SK-N-SH (cell line): ENCODE results near the gene UBR3. TPM values are rescaled to one million over a fixed set of nuclear protein-coding genes. Genes with fewer than 3 reads are reported as not detected.
A peak's percentile ranks its signal among the peaks of the same experiment; 100 is the strongest.

ENCODE experiments used
- CTCF ChIA-PET: fragments of 300-600, 350-600 bp; formaldehyde crosslinking; extraction: SDS; loops from one replicate; lab custom pipeline; 2021; lab: Yijun Ruan, JAX
- POLR2A ChIA-PET: fragments of 350-600 bp; sonication (Branson Sonifier 250); formaldehyde crosslinking; extraction: SDS; loops from one replicate; lab custom pipeline; 2020; ENCODE audit warnings: antibody characterized with exemption, inconsistent platforms; lab: Yijun Ruan, JAX
- DNase-seq: peaks from one replicate; pipeline ENCODE4 v3.0.0; 2012
- H2AFZ ChIP-seq: fragments of 200-600 bp; sonication (generic); 2 replicates; pipeline ENCODE4 v1.8.1; 2016; ENCODE audit warnings: antibody characterized with exemption, mild to moderate bottlenecking, low read depth
- H3F3A ChIP-seq: fragments of 200-600 bp; sonication (generic); replicated peaks from 2 replicates; pipeline ENCODE3; 2016; ENCODE audit warnings: antibody characterized with exemption, mild to moderate bottlenecking; ENCODE audit not compliant: insufficient read depth
- H3K27ac ChIP-seq, 2 experiments: fragments of 200-500 bp in 1 of 2; fragments of 200-600 bp in 1 of 2; sonication (Bioruptor generic) in 1 of 2; sonication (generic), shearing (Covaris generic) in 1 of 2; 2 replicates each; pipeline versions ENCODE4 v1.5.1 to v1.6.1; 2014 to 2016; ENCODE audit warnings: low read depth in 2 of 2, inconsistent platforms in 1 of 2, low read length in 1 of 2, mild to moderate bottlenecking in 1 of 2, mixed read lengths in 1 of 2
- H3K27me3 ChIP-seq: fragments of 200-600 bp; sonication (generic), shearing (Covaris generic); 2 replicates; pipeline ENCODE4 v1.6.1; 2016; ENCODE audit warnings: mixed run types; ENCODE audit not compliant: insufficient read depth
- H3K36me3 ChIP-seq, 2 experiments: fragments of 200-500 bp in 1 of 2; fragments of 200-600 bp in 1 of 2; sonication (Bioruptor generic) in 1 of 2; sonication (generic) in 1 of 2; replicated peaks in 1 of 2; 2 replicates each; pipeline versions ENCODE3 to v1.5.1; 2014 to 2016; ENCODE audit warnings: low read length in 1 of 2, mild to moderate bottlenecking in 1 of 2; ENCODE audit not compliant: insufficient read depth in 2 of 2, control insufficient read depth in 1 of 2
- H3K4me1 ChIP-seq, 2 experiments: fragments of 200-500 bp in 1 of 2; fragments of 200-600 bp in 1 of 2; sonication (Bioruptor generic) in 1 of 2; sonication (generic), shearing (Covaris generic) in 1 of 2; 2 replicates each; pipeline versions ENCODE4 v1.5.1 to v1.6.1; 2014 to 2016; ENCODE audit warnings: low read depth in 1 of 2, low read length in 1 of 2, mixed run types in 1 of 2; ENCODE audit not compliant: insufficient read depth in 2 of 2, control insufficient read depth in 1 of 2
- H3K4me2 ChIP-seq: fragments of 200-600 bp; sonication (generic), shearing (Covaris generic); 2 replicates; pipeline ENCODE4 v1.6.1; 2017; ENCODE audit warnings: mixed run types
- H3K4me3 ChIP-seq, 2 experiments: fragments of 200-500 bp in 1 of 2; fragments of 200-600 bp in 1 of 2; sonication (Bioruptor generic) in 1 of 2; sonication (generic), shearing (Covaris generic) in 1 of 2; 2 replicates each; pipeline versions ENCODE4 v1.5.1 to v1.8.1; 2014 to 2016; ENCODE audit warnings: low read depth in 2 of 2, inconsistent platforms in 1 of 2, low read length in 1 of 2, mild to moderate bottlenecking in 1 of 2, mixed read lengths in 1 of 2, moderate library complexity in 1 of 2
- H3K79me2 ChIP-seq: fragments of 200-600 bp; sonication (generic); 2 replicates; pipeline ENCODE4 v1.8.1; 2017; ENCODE audit warnings: mild to moderate bottlenecking; ENCODE audit not compliant: insufficient read depth
- H3K9ac ChIP-seq: fragments of 200-600 bp; sonication (generic); 2 replicates; pipeline ENCODE4 v1.6.1; 2017; ENCODE audit warnings: mixed run types
- H3K9me2 ChIP-seq: fragments of 200-600 bp; sonication (generic); 2 replicates; pipeline ENCODE4 v1.6.1; 2017; ENCODE audit warnings: mixed run types
- H3K9me3 ChIP-seq: fragments of 200-600 bp; sonication (generic); 2 replicates; pipeline ENCODE4 v1.6.1; 2017; ENCODE audit warnings: mixed run types, mild to moderate bottlenecking, moderate library complexity
- H4K20me1 ChIP-seq: fragments of 200-600 bp; sonication (generic); 2 replicates; pipeline ENCODE4 v1.6.1; 2017; ENCODE audit warnings: mild to moderate bottlenecking, mixed run types; ENCODE audit not compliant: insufficient read depth
- CHD2 ChIP-seq: fragments of 150-350 bp; IDR thresholded peaks from 2 replicates; pipeline ENCODE4 v1.6.1; 2018; ENCODE audit warnings: low read length; ENCODE audit not compliant: partially characterized antibody
- FOXM1 ChIP-seq: IDR thresholded peaks from 2 replicates; pipeline ENCODE4 v1.4.0; 2012; ENCODE audit warnings: low read depth, mild to moderate bottlenecking
- GABPA ChIP-seq: IDR thresholded peaks from 2 replicates; pipeline ENCODE4 v1.4.0; 2012; ENCODE audit warnings: low read depth, mild to moderate bottlenecking
- JUND ChIP-seq: IDR thresholded peaks from 2 replicates; pipeline ENCODE4 v1.4.0; 2012
- MXI1 ChIP-seq: IDR thresholded peaks from 2 replicates; pipeline ENCODE4 v1.6.1; 2012; ENCODE audit warnings: mild to moderate bottlenecking, low read depth, low read length, improper control_type of control experiment
- NRF1 ChIP-seq: IDR thresholded peaks from 2 replicates; pipeline ENCODE4 v1.6.1; 2012; ENCODE audit warnings: low read depth, mild to moderate bottlenecking, low read length
- POLR2AphosphoS5 ChIP-seq: IDR thresholded peaks from 2 replicates; pipeline ENCODE4 v1.6.1; 2012; ENCODE audit warnings: low read depth, low read length
- RAD21 ChIP-seq: IDR thresholded peaks from 2 replicates; pipeline ENCODE4 v1.6.1; 2012; ENCODE audit warnings: mild to moderate bottlenecking, low read length
- RCOR1 ChIP-seq: fragments of 150-350 bp; IDR thresholded peaks from 2 replicates; pipeline ENCODE4 v1.6.1; 2017; ENCODE audit warnings: antibody characterized with exemption, low read length
- RFX5 ChIP-seq: IDR thresholded peaks from 2 replicates; pipeline ENCODE4 v1.6.1; 2012; ENCODE audit warnings: mild to moderate bottlenecking, improper control_type of control experiment, low read length
- RXRA ChIP-seq: IDR thresholded peaks from 2 replicates; pipeline ENCODE4 v1.4.0; 2012; ENCODE audit warnings: low read depth, mild to moderate bottlenecking, borderline replicate concordance
- SMC3 ChIP-seq: IDR thresholded peaks from 2 replicates; pipeline ENCODE4 v1.6.1; 2012; ENCODE audit warnings: low read depth, low read length, improper control_type of control experiment
- TAF1 ChIP-seq: IDR thresholded peaks from 2 replicates; pipeline ENCODE4 v1.6.1; 2012; ENCODE audit warnings: low read depth, mild to moderate bottlenecking, low read length, moderate library complexity, borderline replicate concordance
- TEAD4 ChIP-seq: IDR thresholded peaks from 2 replicates; pipeline ENCODE4 v1.4.0; 2012; ENCODE audit warnings: mild to moderate bottlenecking, borderline replicate concordance; ENCODE audit not compliant: insufficient read depth
- USF1 ChIP-seq: IDR thresholded peaks from 2 replicates; pipeline ENCODE4 v1.4.0; 2012; ENCODE audit warnings: low read depth, borderline replicate concordance
- YY1 ChIP-seq: IDR thresholded peaks from 2 replicates; pipeline ENCODE4 v1.4.0; 2012; ENCODE audit warnings: low read depth, mild to moderate bottlenecking
- WGBS: methylation state at CpG from one replicate; pipeline ENCODE4 v1.1.6; 2017; ENCODE audit warnings: low lambda C conversion rate; 5-methylcytosine and 5-hydroxymethylcytosine counted together
- polyA plus RNA-seq, 3 experiments: library from polyadenylated mRNA; depleted of rRNA; stranded (reverse); fragments of >200 nt; gene quantifications; 2 replicates each; pipeline ENCODE4 v1.2.3, GENCODE V29; 2012
- TF ChIP-seq, protein P1 (sequence below): IDR thresholded peaks from 2 replicates; pipeline ENCODE4 v1.4.0; 2012; ENCODE audit warnings: low read depth, borderline replicate concordance
- TF ChIP-seq, protein P2 (sequence below): fragments of 150-350 bp; IDR thresholded peaks from 2 replicates; pipeline ENCODE4 v1.6.1; 2017; ENCODE audit warnings: antibody characterized with exemption, low read length, low read depth, borderline replicate concordance
- TF ChIP-seq, protein P3 (sequence below): IDR thresholded peaks from 2 replicates; pipeline ENCODE4 v1.4.0; 2012; ENCODE audit warnings: low read depth

The UBR3 gene
- polyA plus RNA-seq, 1 of the 3 experiments (the other 2 are of a cell fraction) = 5.2 TPM

- H3K27ac ChIP-seq = peak overlapping the region; percentile 83 to 92; a peak in 3 of 4 replicates
- H3K4me2 ChIP-seq = peak overlapping the region; percentile 75
- H3K27me3 ChIP-seq = no peaks in the 10 kb centered on the region
- WGBS = 9% methylated on average over 4 of the region's 4 CpGs
- no peaks in the 10 kb centered on the region; a peak in 1 of 4 replicates for H3K4me1 ChIP-seq
- peak overlapping the region; percentile 84 to 85 for H3K4me3 ChIP-seq
- no peak for DNase-seq
- no peaks in the 10 kb centered on the region for H3F3A ChIP-seq
- no peaks in the 10 kb centered on the region for H3K9me3 ChIP-seq
- H3K36me3 ChIP-seq = peaks cover 16 to 25% of the 10 kb centered on the region in 2 experiments
- H2AFZ ChIP-seq = peak overlapping the region; percentile 93
- H4K20me1 ChIP-seq = no peaks in the 10 kb centered on the region
- ChIA-PET CTCF (interaction anchor here (1.2 kb wide), 1 partner anchor 130 kb away, joined by 3 read pairs; no protein-coding TSS in a partner anchor), POLR2A (interaction anchor here (0.8 kb wide), 1 partner anchor 16 kb away, joined by 3 read pairs; no protein-coding TSS in a partner anchor)
- peak; percentile 56; the same call in 1 of the 2 replicates for TF ChIP-seq YY1
- no peak; the same call in 1 of the 2 replicates for TF ChIP-seq GABPA
- H3K9me2 ChIP-seq = no peaks in the 10 kb centered on the region
- H3K9ac ChIP-seq = peak overlapping the region; percentile 94
- H3K79me2 ChIP-seq = peaks cover 45% of the 10 kb centered on the region
These were observed 28.9 kb upstream of the UBR3 start for GRCh38 chr2:169798397-169798717.

GRCh38 chr2:169798718-169799592 is 28.3 kb upstream of the UBR3 start, which contains the start of gene SSB:
Gene SSB, plus strand, starts transcription at chr2:169798871. Its CDS starts 2,090 bp downstream, at chr2:169800961.
- POLR2A ChIA-PET = interaction anchor here (0.7 to 0.8 kb wide), 2 partner anchors 17 to 83 kb away, joined by 3 read pairs; no protein-coding TSS in a partner anchor
- Histone ChIP-seq H3K27me3 (no peaks in the 10 kb centered on the region), H3K4me1 (no peaks in the 10 kb centered on the region; a peak in 1 of 4 replicates), H3K27ac (peak within 1 kb of the TSS; percentile 83 to 92), H3K9me3 (no peaks in the 10 kb centered on the region), H3K4me2 (peak within 1 kb of the TSS; percentile 75), H4K20me1 (no peaks in the 10 kb centered on the region; the same call in 1 of the 2 replicates), H3F3A (no peaks in the 10 kb centered on the region), H3K9me2 (no peaks in the 10 kb centered on the region), H2AFZ (peak within 1 kb of the TSS; percentile 93), H3K79me2 (peaks cover 51% of the 10 kb centered on the region), H3K4me3 (peak within 1 kb of the TSS; percentile 84 to 85), H3K9ac (peak within 1 kb of the TSS; percentile 94), H3K36me3 (peaks cover 16 to 25% of the 10 kb centered on the region in 2 experiments)
- DNase-seq = peak; percentile 99
- peak; percentile 96 for TF ChIP-seq POLR2AphosphoS5
- no peak for TF ChIP-seq RXRA
- TF ChIP-seq NRF1 = peak; percentile 96
- TF ChIP-seq USF1 = no peak
- no peak for TF ChIP-seq FOXM1
- no peak for TF ChIP-seq RCOR1
- no peak for TF ChIP-seq RFX5
- no peak for TF ChIP-seq TEAD4
- TF ChIP-seq, protein P1, sequence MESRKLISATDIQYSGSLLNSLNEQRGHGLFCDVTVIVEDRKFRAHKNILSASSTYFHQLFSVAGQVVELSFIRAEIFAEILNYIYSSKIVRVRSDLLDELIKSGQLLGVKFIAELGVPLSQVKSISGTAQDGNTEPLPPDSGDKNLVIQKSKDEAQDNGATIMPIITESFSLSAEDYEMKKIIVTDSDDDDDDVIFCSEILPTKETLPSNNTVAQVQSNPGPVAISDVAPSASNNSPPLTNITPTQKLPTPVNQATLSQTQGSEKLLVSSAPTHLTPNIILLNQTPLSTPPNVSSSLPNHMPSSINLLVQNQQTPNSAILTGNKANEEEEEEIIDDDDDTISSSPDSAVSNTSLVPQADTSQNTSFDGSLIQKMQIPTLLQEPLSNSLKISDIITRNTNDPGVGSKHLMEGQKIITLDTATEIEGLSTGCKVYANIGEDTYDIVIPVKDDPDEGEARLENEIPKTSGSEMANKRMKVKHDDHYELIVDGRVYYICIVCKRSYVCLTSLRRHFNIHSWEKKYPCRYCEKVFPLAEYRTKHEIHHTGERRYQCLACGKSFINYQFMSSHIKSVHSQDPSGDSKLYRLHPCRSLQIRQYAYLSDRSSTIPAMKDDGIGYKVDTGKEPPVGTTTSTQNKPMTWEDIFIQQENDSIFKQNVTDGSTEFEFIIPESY = no peak
- TF ChIP-seq CHD2 = peak; percentile 23
- peak; percentile 77; the same call in 1 of the 2 replicates for TF ChIP-seq TAF1
- TF ChIP-seq, protein P2, sequence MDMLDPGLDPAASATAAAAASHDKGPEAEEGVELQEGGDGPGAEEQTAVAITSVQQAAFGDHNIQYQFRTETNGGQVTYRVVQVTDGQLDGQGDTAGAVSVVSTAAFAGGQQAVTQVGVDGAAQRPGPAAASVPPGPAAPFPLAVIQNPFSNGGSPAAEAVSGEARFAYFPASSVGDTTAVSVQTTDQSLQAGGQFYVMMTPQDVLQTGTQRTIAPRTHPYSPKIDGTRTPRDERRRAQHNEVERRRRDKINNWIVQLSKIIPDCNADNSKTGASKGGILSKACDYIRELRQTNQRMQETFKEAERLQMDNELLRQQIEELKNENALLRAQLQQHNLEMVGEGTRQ = no peak
- no peak for TF ChIP-seq JUND
- no peak for TF ChIP-seq RAD21
- 0 out of 2 replicates have a peak, but pooled peaks have one; percentile 8 for TF ChIP-seq SMC3
- TF ChIP-seq, protein P3, sequence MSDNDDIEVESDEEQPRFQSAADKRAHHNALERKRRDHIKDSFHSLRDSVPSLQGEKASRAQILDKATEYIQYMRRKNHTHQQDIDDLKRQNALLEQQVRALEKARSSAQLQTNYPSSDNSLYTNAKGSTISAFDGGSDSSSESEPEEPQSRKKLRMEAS = no peak; the same call in 1 of the 2 replicates
- TF ChIP-seq MXI1 = peak; percentile 67
- 0 out of 2 replicates have a peak, but pooled peaks have one; percentile 25 for TF ChIP-seq YY1
- CTCF ChIA-PET = interaction anchor here (1.2 kb wide), 1 partner anchor 130 kb away, joined by 3 read pairs; no protein-coding TSS in a partner anchor
- WGBS = 1% methylated on average over 25 of the region's 67 CpGs
